HepG2 (cell line): Measurements from ENCODE around the gene CPNE8. TPM values are rescaled to one million over a fixed set of nuclear protein-coding genes. Genes with fewer than 3 reads are reported as not detected.

Experiments used
- ATAC-seq: fragments of 200-7000 bp; cut with Tn5 transposase; 3 replicates; pipeline ENCODE4 v1.9.1; 2020; ENCODE audit warnings: mild to moderate bottlenecking, moderate library complexity
- BruUV-seq: library from RNA; stranded (reverse); fragments of 400-500 nt; replicated peaks from 2 replicates; lab custom pipeline; 2021; lab: Mats Ljungman, UMichigan
- CTCF ChIA-PET: fragments of 300-600 bp; formaldehyde crosslinking; extraction: SDS; loops from one replicate; lab custom pipeline; 2021; ENCODE audit warnings: low total read pairs, inconsistent platforms, low intra/inter-chr PET ratio; lab: Yijun Ruan, JAX
- POLR2A ChIA-PET: fragments of 350-600 bp; sonication (Branson Sonifier 250); formaldehyde crosslinking; loops from one replicate; lab custom pipeline; 2020; ENCODE audit warnings: antibody characterized with exemption, inconsistent platforms; lab: Yijun Ruan, JAX
- DNase-seq: peaks from one replicate; pipeline ENCODE4 v3.0.0-alpha.2; 2015; ENCODE audit warnings: low spot score
- FAIRE-seq: peaks from 3 replicates; lab custom pipeline; 2011; peaks lifted over from hg19 to GRCh38; lab: Jason Lieb, UNC
- H2AFZ ChIP-seq: one replicate; pipeline ENCODE4 v1.6.1; 2011; ENCODE audit warnings: low read length, inconsistent platforms
- H3K27ac ChIP-seq: fragments of 300-600 bp; 3 replicates; pipeline ENCODE4 v1.8.0; 2011; ENCODE audit warnings: mixed run types, mild to moderate bottlenecking, mixed read lengths, low read length, inconsistent platforms; ENCODE audit not compliant: insufficient read depth; ENCODE audit errors: extremely low read length
- H3K27me3 ChIP-seq, 2 experiments: fragments of 200-600 bp in 1 of 2; 2 replicates in 1 of 2; 3 replicates in 1 of 2; pipeline versions ENCODE4 v1.6.0 to v1.8.0; 2011; ENCODE audit warnings: low read length in 2 of 2, mild to moderate bottlenecking in 2 of 2, moderate library complexity in 2 of 2, inconsistent platforms in 1 of 2; ENCODE audit not compliant: insufficient read depth in 2 of 2, control insufficient read depth in 1 of 2
- H3K36me3 ChIP-seq, 2 experiments: fragments of 200-600 bp in 1 of 2; replicated peaks in 1 of 2; 2 replicates in 1 of 2; 3 replicates in 1 of 2; pipeline versions ENCODE4 v1.5.1 to v1.8.0; 2011; ENCODE audit warnings: low read length in 2 of 2, inconsistent platforms in 1 of 2; ENCODE audit not compliant: insufficient read depth in 2 of 2, control insufficient read depth in 1 of 2
- H3K4me1 ChIP-seq: 2 replicates; pipeline ENCODE4 v1.5.1; 2012; ENCODE audit warnings: low read length, inconsistent platforms; ENCODE audit not compliant: insufficient read depth
- H3K4me2 ChIP-seq: 2 replicates; pipeline ENCODE4 v1.6.0; 2011; ENCODE audit warnings: low read depth, low read length, inconsistent platforms
- H3K4me3 ChIP-seq, 3 experiments: fragments of 200-600 bp in 1 of 3; sonication (generic), shearing (Covaris generic) in 1 of 3; replicated peaks in 1 of 3; 2 replicates each; pipeline ENCODE4 v1.5.1; 2011 to 2016; ENCODE audit warnings: low read length in 3 of 3, inconsistent platforms in 2 of 3, low read depth in 2 of 3, mild to moderate bottlenecking in 2 of 3, control low read depth in 1 of 3, mixed read lengths in 1 of 3; ENCODE audit not compliant: insufficient read depth in 1 of 3
- H3K79me2 ChIP-seq: one replicate; pipeline ENCODE4 v1.6.1; 2011; ENCODE audit warnings: low read length, inconsistent platforms; ENCODE audit not compliant: insufficient read depth
- H3K9ac ChIP-seq: 2 replicates; pipeline ENCODE4 v1.6.0; 2011; ENCODE audit warnings: mild to moderate bottlenecking, low read depth, low read length, inconsistent platforms; ENCODE audit not compliant: insufficient read depth
- H3K9me3 ChIP-seq: 2 replicates; pipeline ENCODE4 v1.5.1; 2012; ENCODE audit warnings: mild to moderate bottlenecking, low read length
- H4K20me1 ChIP-seq: 2 replicates; pipeline ENCODE4 v1.6.0; 2011; ENCODE audit warnings: inconsistent platforms, mild to moderate bottlenecking, low read length, moderate library complexity; ENCODE audit not compliant: insufficient read depth
- DBP ChIP-seq: sonication (generic); formaldehyde crosslinking; IDR thresholded peaks from 2 replicates; pipeline ENCODE4 v1.4.0; 2020; ENCODE audit warnings: missing genetic modification reagents; ENCODE audit errors: not compliant biosample characterization
- HMG20B ChIP-seq: conservative IDR thresholded peaks from 2 replicates; pipeline ENCODE4 v1.6.1; 2016; ENCODE audit warnings: missing genetic modification reagents, missing compliant biosample characterization
- LCORL ChIP-seq, 2 experiments: fragments of 450-650 bp in 1 of 2; sonication (generic) in 1 of 2; formaldehyde crosslinking in 1 of 2; IDR thresholded peaks; 2 replicates each; pipeline versions ENCODE4 v1.5.0 to v1.6.1; 2017 to 2020; ENCODE audit warnings: antibody characterized with exemption in 1 of 2, missing genetic modification reagents in 1 of 2
- SP2 ChIP-seq: sonication (generic); formaldehyde crosslinking; IDR thresholded peaks from 2 replicates; pipeline ENCODE4 v1.5.1; 2020; ENCODE audit warnings: mild to moderate bottlenecking, missing genetic modification reagents
- STAG1 ChIP-seq: sonication (generic); formaldehyde crosslinking; IDR thresholded peaks from 2 replicates; pipeline ENCODE4 v1.4.0; 2020; ENCODE audit warnings: missing genetic modification reagents
- ZFAT ChIP-seq: sonication (generic); formaldehyde crosslinking; conservative IDR thresholded peaks from 2 replicates; pipeline ENCODE4 v1.8.1; 2023; ENCODE audit warnings: missing genetic modification reagents, inconsistent platforms
- ZMYM3 ChIP-seq: sonication (generic); formaldehyde crosslinking; IDR thresholded peaks from 2 replicates; pipeline ENCODE4 v1.5.1; 2020; ENCODE audit warnings: mild to moderate bottlenecking, missing genetic modification reagents
- ZNF143 ChIP-seq: sonication (generic); formaldehyde crosslinking; IDR thresholded peaks from 2 replicates; pipeline ENCODE4 v1.4.0; 2020; ENCODE audit warnings: missing genetic modification reagents
- ZNF30 ChIP-seq: sonication (generic); formaldehyde crosslinking; IDR thresholded peaks from 2 replicates; pipeline ENCODE4 v1.5.0; 2020; ENCODE audit warnings: mild to moderate bottlenecking, missing genetic modification reagents
- WGBS: methylation state at CpG from one replicate; pipeline ENCODE4 v1.1.6; 2017; ENCODE audit warnings: low lambda C conversion rate; 5-methylcytosine and 5-hydroxymethylcytosine counted together
- in situ Hi-C: cut with HindIII; loops from 2 replicates; pipeline ENCODE4 v1.10.0; 2017; ENCODE audit warnings: low pct_unique_long_range_greater_than_20kb; ENCODE audit not compliant: extremely low pct_ligation_motif_present
- intact Hi-C: fragments of 100-400 bp; cut with micrococcal nuclease; formaldehyde crosslinking; loops from one replicate; pipeline ENCODE4 v1.10.0; 2022; ENCODE audit not compliant: unreplicated experiment
- polyA plus RNA-seq, 8 experiments: library from polyadenylated mRNA; depleted of rRNA in 3 of 8; stranded (reverse) in 7 of 8; unstranded in 1 of 8; fragments of >200 nt; fragmentation: Illumina TruSeq in 4 of 8; extraction: Trizol in 4 of 8; gene quantifications; 2 replicates each; pipeline versions ENCODE4 v1.2.1 to v1.2.3, GENCODE V29; 2011 to 2016; ENCODE audit warnings: low read depth in 4 of 8, missing spikeins in 1 of 8, mixed read lengths in 1 of 8; ENCODE audit not compliant: insufficient read depth in 1 of 8
- total RNA-seq, 5 experiments: library from RNA; depleted of rRNA; stranded (reverse); fragments of >200 nt; fragmentation: Illumina TruSeq; extraction: Trizol; gene quantifications; 2 replicates each; pipeline ENCODE4 v1.2.3, GENCODE V29; 2016; ENCODE audit warnings: low read depth in 1 of 5
- TF ChIP-seq, protein P1 (sequence below): sonication (generic); formaldehyde crosslinking; IDR thresholded peaks from 2 replicates; pipeline ENCODE4 v1.4.0; 2020; ENCODE audit warnings: missing genetic modification reagents

Gene CPNE8
- total and polyA plus RNA-seq, 2 of the 13 experiments (the other 11 are each of a cell fraction or from before 2014, with no cell fraction given), result 2.4 to 2.7 TPM

- Histone ChIP-seq H3K79me2 (no peaks in the 10 kb centered on the region), H3K27ac (no peak overlapping the region), H3K4me1 (no peaks in the 10 kb centered on the region), H3K36me3 (no peaks in the 10 kb centered on the region), H3K9me3 (no peaks in the 10 kb centered on the region; the same call in 1 of the 2 replicates), H3K9ac (no peak overlapping the region), H3K27me3 (no peaks in the 10 kb centered on the region), H3K4me3 (no peak overlapping the region), H4K20me1 (no peaks in the 10 kb centered on the region), H2AFZ (no peak overlapping the region), H3K4me2 (no peak overlapping the region)
- in situ Hi-C loops (no loop called here), intact Hi-C loops (no loop called here)
- ATAC-seq, result no peak
- TF ChIP-seq HMG20B (CRISPR knock-in tag) (no peak), ZMYM3 (CRISPR knock-in tag) (no peak), STAG1 (CRISPR knock-in tag) (no peak), LCORL (IDR thresholded peaks at IDR 0.05) (no peak), LCORL (CRISPR knock-in tag; IDR thresholded peaks at IDR 0.05) (no peak), ZNF143 (CRISPR knock-in tag) (no peak), SP2 (CRISPR knock-in tag) (no peak), DBP (CRISPR knock-in tag) (no peak), ZFAT (no peak), ZNF30 (no peak)
- TF ChIP-seq, protein P1, sequence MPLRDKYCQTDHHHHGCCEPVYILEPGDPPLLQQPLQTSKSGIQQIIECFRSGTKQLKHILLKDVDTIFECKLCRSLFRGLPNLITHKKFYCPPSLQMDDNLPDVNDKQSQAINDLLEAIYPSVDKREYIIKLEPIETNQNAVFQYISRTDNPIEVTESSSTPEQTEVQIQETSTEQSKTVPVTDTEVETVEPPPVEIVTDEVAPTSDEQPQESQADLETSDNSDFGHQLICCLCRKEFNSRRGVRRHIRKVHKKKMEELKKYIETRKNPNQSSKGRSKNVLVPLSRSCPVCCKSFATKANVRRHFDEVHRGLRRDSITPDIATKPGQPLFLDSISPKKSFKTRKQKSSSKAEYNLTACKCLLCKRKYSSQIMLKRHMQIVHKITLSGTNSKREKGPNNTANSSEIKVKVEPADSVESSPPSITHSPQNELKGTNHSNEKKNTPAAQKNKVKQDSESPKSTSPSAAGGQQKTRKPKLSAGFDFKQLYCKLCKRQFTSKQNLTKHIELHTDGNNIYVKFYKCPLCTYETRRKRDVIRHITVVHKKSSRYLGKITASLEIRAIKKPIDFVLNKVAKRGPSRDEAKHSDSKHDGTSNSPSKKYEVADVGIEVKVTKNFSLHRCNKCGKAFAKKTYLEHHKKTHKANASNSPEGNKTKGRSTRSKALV (CRISPR knock-in tag), result no peak
- WGBS, result 0% methylated on average over 2 of the region's 2 CpGs
- CTCF ChIA-PET, result no interaction called here
- POLR2A ChIA-PET, result no interaction called here
- no peak for DNase-seq
- FAIRE-seq, result no peak
- no TSS peak for BruUV-seq
These were observed 294.5 kb downstream of the CPNE8 start for GRCh38 chr12:38610808-38611350.
